Right renal cortex interstitium (tissue), 3 donors: ENCODE results near the gene NTM. TPM values are rescaled to one million over a fixed set of nuclear protein-coding genes. Genes with fewer than 3 reads are reported as not detected.
"Not testable (repeated sequence)": the region's sequence is repeated elsewhere in the genome, so short reads cannot be mapped to it uniquely, and the experiment has no call there.

Experiments used
- DNase-seq, 3 donors: peaks; one replicate each; pipeline ENCODE4 v3.0.0-alpha.2; 2013; ENCODE audit warnings: low read depth in 3 of 3, low spot score in 2 of 3
- polyA plus RNA-seq, 3 donors: library from polyadenylated mRNA; unstranded; fragments of 120-200 nt; gene quantifications; one replicate each; pipeline ENCODE4 v1.2.1, GENCODE V29; 2013; ENCODE audit not compliant: insufficient read length in 3 of 3

The NTM gene
- 10 to 100 TPM; 30.5 to 43.6 (median 35.7) TPM for polyA plus RNA-seq

DNA sequence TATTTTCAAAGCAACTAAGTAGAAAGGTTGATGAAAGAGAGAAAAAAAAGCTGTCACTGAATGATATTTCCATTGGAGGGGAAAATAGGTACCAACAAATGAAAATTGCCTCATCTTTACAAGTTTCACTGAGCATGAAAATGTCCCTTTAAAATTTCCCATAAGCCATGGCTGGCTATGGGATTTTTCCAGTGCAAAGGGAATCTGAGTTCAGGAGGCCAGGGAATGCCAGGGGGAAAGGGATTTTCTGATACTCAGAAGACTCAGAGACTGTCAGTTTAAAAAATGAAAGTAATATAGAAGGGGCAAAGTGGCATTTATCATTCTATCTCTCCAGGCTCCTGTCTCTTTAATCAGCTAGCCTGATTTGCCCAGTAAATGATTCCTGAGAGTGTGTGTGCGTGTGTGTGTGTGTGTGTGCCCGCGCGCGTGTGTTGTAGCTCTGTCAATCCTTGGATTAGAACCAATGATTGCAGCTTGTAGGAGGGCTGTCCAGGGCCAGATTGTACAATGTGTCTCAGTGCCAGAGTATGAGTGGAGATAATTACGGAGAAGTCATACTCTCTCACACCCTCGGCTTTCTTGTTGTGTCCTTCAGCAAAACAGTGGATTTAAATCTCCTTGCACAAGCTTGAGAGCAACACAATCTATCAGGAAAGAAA, at the start of gene NTM:
NTM (plus strand) TSS at position 526 of the 662 bp plus-strand sequence.
- peak in 1 of 3 donors; percentile 41 for DNase-seq

DNA sequence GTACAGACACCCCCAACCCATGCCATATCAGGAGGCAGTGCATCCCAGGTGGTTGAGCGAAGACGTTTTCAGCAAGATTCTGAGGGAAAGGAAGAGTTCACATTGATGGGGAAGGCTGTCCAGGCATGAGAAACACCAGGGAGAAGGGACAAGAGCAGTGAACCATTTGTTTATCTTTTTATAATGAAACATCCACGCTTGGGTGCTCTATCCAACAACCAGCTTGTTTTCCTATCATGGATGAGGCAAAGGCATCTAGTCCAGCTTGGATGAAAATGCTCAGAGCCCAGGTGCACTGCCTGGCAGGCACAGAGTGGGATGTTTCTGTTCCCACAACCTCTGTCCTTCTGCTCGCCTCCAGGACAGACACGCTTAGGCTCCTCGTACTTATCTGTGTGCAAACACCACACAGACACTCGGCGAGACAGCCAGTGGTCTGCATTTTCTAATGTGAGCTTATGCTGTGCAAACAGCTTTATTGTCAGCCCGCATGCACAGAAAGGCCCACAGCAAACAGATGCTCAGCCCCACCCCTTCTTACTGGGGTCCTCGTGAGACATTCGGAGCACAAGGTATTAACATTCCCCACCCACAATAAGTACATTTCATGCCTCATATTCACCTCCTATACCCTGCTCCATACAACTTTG, 45.4 kb upstream of the NTM start:
- no peak for DNase-seq

DNA sequence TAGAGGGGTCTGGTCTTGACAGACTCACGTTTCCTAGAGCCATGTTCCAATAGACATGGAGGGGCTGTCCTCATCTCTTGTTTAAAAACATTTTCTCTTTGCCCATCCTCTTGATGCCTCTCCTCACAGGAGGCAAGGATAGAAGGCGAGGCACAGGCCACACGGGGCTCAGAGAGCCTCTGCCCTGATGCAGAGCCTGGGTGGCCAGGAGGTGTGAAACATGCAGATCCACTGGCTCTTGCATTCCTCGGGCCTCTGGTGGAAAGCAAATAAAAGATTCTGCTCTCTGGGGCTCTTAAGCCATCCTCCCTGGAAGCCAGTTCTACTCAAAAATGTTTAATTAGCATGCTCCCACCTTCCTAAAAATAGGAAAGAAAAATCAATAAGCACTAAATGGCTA, 43.6 kb upstream of the NTM start:
- DNase-seq, result no peak

DNA sequence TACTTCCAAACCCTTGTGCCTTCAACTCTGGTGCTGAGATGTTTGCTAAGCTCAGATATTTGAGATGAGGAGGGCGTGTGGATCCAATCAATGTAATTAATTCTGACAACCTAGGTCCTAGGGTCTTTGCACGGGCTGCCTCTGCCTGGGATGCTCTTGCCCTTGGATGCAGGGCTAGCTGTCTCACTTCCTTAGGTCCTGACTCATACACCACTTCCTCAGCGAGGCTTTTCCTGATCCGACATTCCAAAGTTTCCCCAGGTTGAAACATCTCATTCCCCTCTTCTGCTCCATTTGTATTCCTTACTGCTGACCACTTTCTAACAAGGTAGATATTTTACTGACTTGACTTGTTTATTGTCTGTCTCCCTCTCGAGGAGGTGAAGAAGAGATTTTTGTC, 43.0 kb upstream of the NTM start:
- no peak for DNase-seq

DNA sequence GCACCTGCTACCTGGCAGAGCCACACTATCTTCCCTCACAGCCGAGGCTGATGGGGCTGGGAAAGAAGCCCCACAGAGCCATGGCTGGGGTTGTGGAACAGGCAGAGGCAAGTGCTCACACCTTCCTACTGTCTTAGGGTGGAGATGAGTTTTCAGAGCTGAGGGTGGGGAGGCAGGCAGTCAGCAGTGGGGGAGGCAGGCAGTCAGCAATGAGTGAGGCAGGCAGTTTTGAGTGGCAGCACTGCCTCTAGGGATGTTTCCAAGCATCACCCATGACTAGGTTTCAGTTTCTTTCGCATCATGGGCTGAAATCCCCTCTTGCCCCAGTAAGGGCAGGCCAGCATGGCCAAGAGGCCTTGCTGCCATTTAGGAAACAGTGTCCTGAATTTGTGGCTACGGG, 41.6 kb upstream of the NTM start:
- DNase-seq, result no peak

DNA sequence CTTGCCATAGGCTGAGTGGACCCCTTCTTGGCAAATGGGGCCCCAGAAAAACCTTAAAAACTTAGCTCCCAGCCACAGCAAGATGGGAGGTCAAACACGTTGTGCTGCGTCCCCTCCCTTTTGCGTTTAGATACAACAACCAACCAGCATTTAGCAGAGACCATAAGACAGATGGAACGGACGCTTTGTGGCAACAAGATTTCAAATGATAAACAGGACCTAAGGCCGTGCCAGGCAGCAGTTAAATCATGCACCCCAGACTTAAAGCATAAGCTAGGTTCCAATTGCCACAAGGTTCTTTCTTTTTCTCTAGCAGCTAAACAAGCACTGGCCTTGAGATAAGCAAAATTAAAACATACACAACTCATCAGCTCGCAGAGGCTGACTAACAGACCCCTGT, 39.4 kb upstream of the NTM start:
- DNase-seq, result no peak

DNA sequence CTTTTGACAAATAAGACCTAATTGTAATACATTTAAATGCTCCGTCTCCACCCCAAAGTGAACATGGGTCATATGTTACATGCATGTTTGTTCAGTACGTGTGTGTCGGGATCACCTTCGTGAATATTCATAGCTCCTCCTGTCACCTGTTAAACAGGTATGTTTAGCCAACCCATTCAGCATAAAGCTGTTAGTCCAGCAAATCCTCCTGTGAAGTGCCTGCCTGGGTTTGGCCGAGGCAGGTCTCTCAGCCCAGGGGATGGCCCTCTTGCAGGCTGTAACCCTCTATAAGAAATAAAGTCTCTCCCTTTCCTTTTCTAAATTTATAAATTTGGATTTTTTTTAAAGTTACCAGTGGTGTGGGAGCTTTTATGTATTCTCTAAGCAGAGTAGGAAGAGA, 38.9 kb upstream of the NTM start:
- DNase-seq, result no peak

DNA sequence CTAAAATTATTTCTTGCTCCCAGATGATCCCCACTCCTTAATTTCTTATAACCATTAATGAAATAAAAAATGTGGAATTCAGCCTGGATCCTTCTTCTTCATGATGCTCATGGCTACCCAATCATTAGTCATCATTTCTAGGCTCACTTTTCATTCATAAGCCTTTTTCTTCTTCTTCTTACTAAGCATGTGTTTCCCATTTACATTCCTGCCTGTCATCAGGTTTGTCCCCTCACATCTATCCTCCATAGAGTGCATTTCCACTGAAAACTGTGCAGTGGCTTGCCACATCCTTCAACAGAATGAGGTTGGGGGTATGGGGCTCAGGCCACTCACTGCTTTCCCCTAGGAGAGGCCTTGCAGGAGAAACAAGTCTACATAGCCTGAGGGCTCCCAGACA, 35.8 kb upstream of the NTM start:
- DNase-seq, result no peak

DNA sequence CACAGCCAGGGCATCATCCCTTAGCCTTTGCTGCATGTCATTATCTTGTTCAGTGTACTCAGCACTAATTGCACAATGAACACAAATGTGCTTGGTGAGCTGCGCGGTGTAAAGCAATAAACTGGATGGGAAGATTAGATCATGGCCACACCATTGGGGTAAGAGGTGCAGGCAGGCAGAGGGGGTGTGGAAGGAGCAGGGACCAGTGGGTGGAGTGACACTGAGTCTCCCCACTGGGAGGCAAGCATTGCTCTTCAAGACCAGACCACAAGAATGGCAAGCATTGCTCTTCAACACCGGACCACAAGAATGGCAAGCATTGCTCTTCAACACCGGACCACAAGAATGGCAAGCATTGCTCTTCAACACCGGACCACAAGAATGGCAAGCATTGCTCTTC, 28.5 kb upstream of the NTM start:
- not testable (repeated sequence) for DNase-seq

DNA sequence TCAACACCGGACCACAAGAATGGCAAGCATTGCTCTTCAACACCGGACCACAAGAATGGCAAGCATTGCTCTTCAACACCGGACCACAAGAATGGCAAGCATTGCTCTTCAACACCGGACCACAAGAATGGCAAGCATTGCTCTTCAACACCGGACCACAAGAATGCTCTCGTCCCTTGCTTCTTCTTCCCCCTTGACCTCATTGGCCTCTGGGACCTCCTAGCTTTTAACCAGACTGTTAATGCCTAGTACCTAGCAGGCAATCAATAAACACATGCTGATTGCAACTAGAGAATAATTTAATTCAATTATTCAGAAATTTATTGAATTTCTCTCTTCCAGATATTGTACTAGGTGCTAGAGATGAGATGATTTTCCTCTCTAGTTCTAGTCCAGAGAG, 28.0 kb upstream of the NTM start:
- DNase-seq, result not testable (repeated sequence)

DNA sequence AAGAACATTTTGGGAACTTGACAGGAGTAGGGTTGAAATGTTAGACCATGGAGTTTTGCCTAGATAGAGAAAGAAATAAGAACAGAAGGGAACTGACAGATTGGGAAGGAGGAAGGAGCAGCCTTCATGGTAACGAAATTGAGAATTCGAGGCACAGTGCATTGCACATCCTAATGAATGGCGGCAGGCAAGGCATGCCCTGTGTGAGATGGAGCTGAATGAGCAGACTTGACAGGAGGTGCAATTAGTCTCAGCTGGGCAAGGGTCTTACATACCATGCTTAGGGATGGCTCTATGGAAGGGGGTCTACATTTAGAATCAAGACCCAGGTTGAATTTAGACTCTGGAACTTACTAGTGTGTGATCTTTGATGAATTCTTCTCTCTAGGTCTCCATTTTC, 25.0 kb upstream of the NTM start:
- DNase-seq, result no peak

DNA sequence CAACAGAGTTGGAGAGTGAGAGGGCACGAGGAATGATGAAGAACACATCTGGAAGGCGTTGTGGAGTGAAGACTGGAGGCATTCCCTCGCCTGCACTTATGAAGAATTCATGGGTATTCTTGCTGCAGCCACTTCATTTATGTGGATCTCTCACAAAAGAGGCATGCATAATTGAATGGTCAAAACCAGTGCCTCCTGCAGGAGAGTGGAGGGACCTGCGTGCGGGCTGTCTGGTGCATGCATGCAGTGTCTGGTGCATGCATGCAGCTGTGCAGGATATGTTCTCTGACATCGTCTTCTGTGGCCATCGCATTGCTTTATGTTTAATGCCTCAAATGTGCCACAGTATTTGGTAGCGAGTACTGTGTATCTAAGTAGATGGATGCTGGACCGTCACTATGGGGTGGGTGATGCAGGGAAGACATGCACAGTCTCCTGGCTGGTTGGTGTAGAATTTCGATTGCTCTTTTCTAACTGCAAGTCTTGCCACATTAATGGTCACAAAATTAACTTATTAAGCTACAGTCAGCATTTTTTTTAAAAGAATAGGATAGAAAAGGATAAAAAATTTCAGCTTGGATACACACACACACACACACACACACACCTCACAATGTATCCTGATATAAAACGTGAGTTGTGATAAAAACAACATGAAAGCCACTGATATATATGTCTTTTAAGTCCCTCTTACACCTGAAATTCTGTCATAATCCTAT, 20.9 kb upstream of the NTM start:
- no peak for DNase-seq

DNA sequence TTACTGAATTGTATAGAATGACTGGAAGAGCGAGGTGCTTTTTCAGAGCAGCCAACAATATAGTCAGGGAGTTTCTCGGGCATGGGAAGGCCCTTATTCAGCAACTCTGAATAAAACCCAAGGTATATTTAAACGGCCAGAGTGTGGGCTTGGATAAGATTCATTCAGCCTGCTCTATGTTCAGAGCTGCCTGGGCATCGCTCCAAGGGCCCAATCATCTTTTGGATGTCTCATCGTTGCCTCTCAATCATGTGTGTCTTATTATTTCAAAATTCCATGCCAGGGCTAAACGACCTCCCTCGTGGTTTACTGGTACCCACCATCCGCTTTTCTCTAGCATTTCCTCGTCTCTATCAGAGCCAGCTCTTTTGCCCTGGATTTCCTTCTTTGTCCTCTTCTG, 19.5 kb upstream of the NTM start:
- DNase-seq, result no peak

DNA sequence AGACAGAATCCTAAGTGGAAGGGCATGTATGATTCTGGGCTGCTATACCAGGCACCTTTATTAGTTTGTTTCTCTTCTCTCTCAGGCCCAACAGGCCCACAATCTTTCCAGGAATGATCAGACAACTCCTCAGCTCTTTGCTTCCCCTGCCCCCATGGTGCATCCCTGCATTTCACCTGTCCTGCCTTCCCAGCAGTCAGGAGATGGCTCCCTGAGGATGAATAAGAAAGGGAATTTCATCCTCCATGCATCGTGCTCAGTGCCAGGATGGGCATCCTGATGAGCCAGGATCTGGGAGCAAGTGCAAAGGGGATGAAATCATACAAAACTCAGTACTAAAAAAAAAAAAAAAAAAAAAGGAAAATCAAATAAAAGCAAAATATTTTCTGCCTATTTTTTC, 18.6 kb upstream of the NTM start:
- DNase-seq, result no peak

DNA sequence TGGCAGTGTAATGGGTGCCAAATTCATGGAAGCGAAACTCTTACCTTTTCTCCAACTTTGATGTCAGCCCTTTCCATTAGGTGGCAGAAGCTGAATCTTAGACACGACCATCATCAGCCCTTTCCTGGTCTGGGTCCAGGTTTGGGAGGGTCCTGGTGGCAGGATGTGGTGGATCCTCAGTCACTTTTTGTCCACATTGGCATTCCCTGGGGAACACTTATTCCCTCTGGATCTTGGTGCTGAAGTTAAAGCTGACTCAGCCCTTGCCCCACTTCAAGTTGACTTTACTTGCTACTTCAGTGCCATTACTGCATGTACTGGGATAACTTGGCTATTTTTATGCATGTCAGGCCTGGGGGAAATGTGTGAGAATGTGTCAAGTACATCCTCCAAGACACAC, 16.6 kb upstream of the NTM start:
- no peak for DNase-seq

DNA sequence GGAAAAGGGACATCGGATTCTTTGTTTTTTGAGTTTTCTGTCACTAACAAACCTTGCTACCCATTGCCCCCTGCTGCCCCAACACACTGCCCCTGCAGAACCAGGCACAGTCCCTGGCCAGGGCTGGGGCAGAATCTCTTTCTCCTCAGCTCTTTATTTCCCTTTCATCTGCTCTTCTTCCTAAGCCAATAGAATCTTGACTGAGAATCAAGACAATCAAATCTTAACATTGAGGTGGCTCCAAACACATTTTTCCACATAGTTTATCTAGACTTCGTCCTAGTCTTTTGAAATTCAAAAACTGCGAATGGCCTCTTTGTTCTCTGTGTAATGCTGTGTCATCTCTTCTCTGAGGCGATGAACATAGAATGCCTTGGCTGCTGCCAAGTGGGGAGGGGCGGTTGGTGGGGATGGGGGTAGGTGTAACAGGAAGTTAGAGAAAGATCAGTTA, 16.1 kb upstream of the NTM start:
- no peak for DNase-seq

DNA sequence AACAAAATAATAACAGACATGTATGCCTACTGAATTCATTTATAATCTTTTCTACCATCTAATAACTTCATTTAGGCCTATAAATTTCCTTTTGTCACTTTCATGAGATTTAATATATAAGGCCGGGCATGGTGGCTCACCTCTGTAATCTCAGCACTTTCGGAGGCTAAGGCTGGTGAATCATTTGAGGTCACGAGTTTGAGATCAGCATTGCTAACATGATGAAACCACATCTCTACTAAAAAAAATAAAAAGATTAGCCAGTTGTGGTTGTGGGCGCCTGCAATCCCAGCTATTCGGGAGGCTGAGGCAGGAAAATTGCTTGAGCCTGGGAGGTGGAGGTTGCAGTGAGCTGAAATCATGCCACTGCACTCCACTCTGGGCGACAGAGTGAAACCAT, 14.2 kb upstream of the NTM start:
- no peak for DNase-seq

DNA sequence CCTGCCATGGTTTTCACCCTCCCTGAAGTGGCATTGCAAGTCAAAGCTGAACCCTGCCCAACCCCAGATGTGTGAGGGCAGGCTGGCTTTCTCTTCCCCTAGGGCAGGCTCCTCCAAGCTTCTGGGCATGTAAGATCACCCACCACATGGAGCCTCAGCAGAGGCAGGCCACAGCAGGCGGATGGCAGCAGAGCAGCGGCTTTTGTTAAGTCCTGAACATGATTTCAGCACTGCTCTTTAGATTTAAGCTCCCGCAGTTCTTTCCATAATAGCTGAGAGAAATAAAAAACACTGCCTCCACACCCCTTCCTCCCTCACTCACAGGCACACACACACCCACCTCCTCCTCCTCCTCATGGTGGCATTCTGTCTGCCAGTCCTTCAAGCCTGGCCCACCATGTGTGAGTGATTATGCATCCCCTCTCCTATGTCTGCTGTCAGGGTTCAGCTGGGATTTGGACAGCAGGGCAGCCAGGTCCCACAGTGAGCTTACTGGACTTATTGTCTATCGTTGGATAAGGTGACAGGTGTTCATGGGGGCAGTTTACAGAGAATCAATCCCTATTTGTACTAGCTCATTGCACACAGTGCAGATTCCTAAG, 5.0 kb upstream of the NTM start:
- no peak for DNase-seq

DNA sequence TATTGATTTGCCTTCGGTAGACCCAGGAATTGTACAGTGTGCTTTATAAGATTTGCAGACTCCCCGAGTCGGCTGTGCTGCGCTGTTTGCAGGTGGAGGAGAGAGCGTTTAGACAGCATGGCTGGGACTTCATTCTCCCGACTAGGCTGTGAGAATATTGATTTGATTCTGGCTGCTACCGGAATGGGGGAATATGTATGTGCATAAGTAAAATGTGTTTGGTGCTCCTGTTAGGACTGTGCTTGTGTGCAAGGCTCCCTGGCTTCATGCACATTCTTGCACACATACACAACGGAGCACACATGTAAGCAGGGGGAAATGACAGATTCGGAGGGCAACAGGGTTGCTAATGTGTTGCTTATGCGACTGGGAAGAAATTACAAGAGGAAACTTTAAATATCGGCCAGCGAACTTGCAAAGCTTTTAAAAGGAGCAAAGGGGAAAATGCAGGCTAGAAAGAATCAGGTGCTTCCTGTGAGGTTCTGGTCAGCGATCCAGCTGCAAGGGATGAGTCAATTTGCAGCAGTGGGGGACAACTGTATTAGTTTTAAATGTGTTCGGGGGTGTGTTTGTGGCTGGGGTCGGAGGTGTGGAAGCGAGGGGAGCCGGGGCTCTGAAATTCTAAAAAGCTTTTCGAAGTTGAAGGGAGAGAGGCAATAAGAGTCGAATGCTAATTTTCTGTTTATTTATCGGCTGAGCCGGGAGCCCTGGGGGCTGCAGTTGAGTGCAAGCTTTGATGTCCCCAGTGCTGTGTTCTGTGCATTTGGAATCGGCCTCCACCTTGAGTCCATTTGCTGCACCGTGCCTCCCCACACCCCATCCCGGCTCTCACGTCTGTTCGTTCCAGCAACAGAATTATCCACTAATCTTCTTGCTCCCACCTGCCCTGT, 731 bp downstream of the NTM start:
- no peak for DNase-seq

DNA sequence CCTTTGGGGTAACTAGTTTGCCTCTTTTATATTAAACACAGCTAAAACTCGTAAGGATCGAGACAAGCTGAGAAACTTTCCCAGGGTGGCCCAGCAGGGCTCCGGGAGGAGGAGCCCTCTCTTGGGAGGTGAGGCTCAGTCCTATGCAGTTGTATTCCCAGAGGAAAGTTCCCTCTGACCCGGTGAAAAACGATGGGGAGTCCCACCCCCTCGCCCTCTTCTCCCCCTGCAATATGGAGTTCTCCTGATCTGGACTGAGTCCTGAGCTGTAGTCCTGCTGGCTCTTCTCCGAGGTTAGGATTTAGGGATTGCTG, 1.3 kb downstream of the NTM start:
- no peak for DNase-seq
